B cell (primary cell): ENCODE results near the gene AQP5.

Source experiments
- CTCF ChIP-seq: fragments of 200-600 bp; IDR thresholded peaks from one replicate; pipeline ENCODE4 v1.8.0; 2022; ENCODE audit warnings: antibody characterized with exemption, mild to moderate bottlenecking
- EZH2 ChIP-seq: IDR thresholded peaks from 2 replicates; pipeline ENCODE4 v1.6.1; 2012; ENCODE audit warnings: borderline replicate concordance, low read depth, mild to moderate bottlenecking, moderate library complexity, low read length; ENCODE audit not compliant: insufficient read depth, poor library complexity, severe bottlenecking

GRCh38 chr12:49912345-49913255 is 49.1 kb upstream of the AQP5 start:
- TF ChIP-seq CTCF (no peak), EZH2 (no peak)
